ENCODE results near the gene NIPAL3.
A peak's percentile ranks its signal among the peaks of the same experiment; 100 is the strongest.

Gene NIPAL3

GRCh38 chr1:24383381-24383940 lies 32.1 kb upstream of the NIPAL3 start:
- H3K4me1 ChIP-seq (ENCODE audit: insufficient read depth, low read length), result no peaks in the 10 kb centered on the region
- peaks cover 6% of the 10 kb centered on the region for H3K36me3 ChIP-seq (ENCODE audit: insufficient read depth, low read length)
- no peak overlapping the region for H3K4me3 ChIP-seq (ENCODE audit: low read depth in 1 of 2, low read length in 2 of 2)
- H3K27me3 ChIP-seq (ENCODE audit: control insufficient read depth in 1 of 2, insufficient read depth in 2 of 2, low read length in 2 of 2), result no peaks in the 10 kb centered on the region
- H3K9ac ChIP-seq (ENCODE audit: low read length), result no peak overlapping the region
- H3K9me3 ChIP-seq (ENCODE audit: low read length), result no peaks in the 10 kb centered on the region
- H3K27ac ChIP-seq (ENCODE audit: low read depth, low read length), result no peak overlapping the region

GRCh38 chr1:24384251-24385090 lies 31.1 kb upstream of the NIPAL3 start:
- H3K36me3 ChIP-seq (ENCODE audit: insufficient read depth, low read length), result peaks cover 6% of the 10 kb centered on the region
- H3K9me3 ChIP-seq (ENCODE audit: low read length), result no peaks in the 10 kb centered on the region
- H3K4me1 ChIP-seq (ENCODE audit: insufficient read depth, low read length), result no peaks in the 10 kb centered on the region
- H3K9ac ChIP-seq (ENCODE audit: low read length), result no peak overlapping the region
- H3K27me3 ChIP-seq (ENCODE audit: control insufficient read depth in 1 of 2, insufficient read depth in 2 of 2, low read length in 2 of 2), result no peaks in the 10 kb centered on the region
- H3K27ac ChIP-seq (ENCODE audit: low read depth, low read length), result no peak overlapping the region
- H3K4me3 ChIP-seq (ENCODE audit: low read depth in 1 of 2, low read length in 2 of 2), result no peak overlapping the region

GRCh38 chr1:24385160-24385940 lies 30.3 kb upstream of the NIPAL3 start:
- Histone ChIP-seq H3K27ac (ENCODE audit: low read depth, low read length) (no peak overlapping the region), H3K9ac (ENCODE audit: low read length) (no peak overlapping the region), H3K4me1 (ENCODE audit: insufficient read depth, low read length) (no peaks in the 10 kb centered on the region), H3K36me3 (ENCODE audit: insufficient read depth, low read length) (peaks cover 6% of the 10 kb centered on the region), H3K27me3 (ENCODE audit: control insufficient read depth in 1 of 2, insufficient read depth in 2 of 2, low read length in 2 of 2) (no peaks in the 10 kb centered on the region), H3K9me3 (ENCODE audit: low read length) (no peaks in the 10 kb centered on the region), H3K4me3 (ENCODE audit: low read depth in 1 of 2, low read length in 2 of 2) (no peak overlapping the region)

- Histone ChIP-seq H3K4me3 (ENCODE audit: low read depth in 1 of 2, low read length in 2 of 2) (no peak overlapping the region), H3K9me3 (ENCODE audit: low read length) (no peaks in the 10 kb centered on the region), H3K36me3 (ENCODE audit: insufficient read depth, low read length) (peaks cover 6% of the 10 kb centered on the region), H3K27me3 (ENCODE audit: control insufficient read depth in 1 of 2, insufficient read depth in 2 of 2, low read length in 2 of 2) (no peaks in the 10 kb centered on the region), H3K4me1 (ENCODE audit: insufficient read depth, low read length) (no peaks in the 10 kb centered on the region), H3K27ac (ENCODE audit: low read depth, low read length) (no peak overlapping the region), H3K9ac (ENCODE audit: low read length) (no peak overlapping the region)
Observed at GRCh38 chr1:24386241-24386640, 29.4 kb upstream of the NIPAL3 start.

- Histone ChIP-seq H3K36me3 (ENCODE audit: insufficient read depth, low read length) (peaks cover 4% of the 10 kb centered on the region), H3K9me3 (ENCODE audit: low read length) (no peaks in the 10 kb centered on the region), H3K4me1 (ENCODE audit: insufficient read depth, low read length) (peaks cover 5% of the 10 kb centered on the region), H3K27me3 (ENCODE audit: control insufficient read depth in 1 of 2, insufficient read depth in 2 of 2, low read length in 2 of 2) (no peaks in the 10 kb centered on the region), H3K27ac (ENCODE audit: low read depth, low read length) (no peak overlapping the region), H3K9ac (ENCODE audit: low read length) (no peak overlapping the region), H3K4me3 (ENCODE audit: low read depth in 1 of 2, low read length in 2 of 2) (no peak overlapping the region)
Observed at GRCh38 chr1:24386931-24387330, 28.7 kb upstream of the NIPAL3 start.

- H3K27me3 ChIP-seq (ENCODE audit: control insufficient read depth in 1 of 2, insufficient read depth in 2 of 2, low read length in 2 of 2), result no peaks in the 10 kb centered on the region
- H3K4me1 ChIP-seq (ENCODE audit: insufficient read depth, low read length), result peaks cover 10% of the 10 kb centered on the region
- no peak overlapping the region for H3K9ac ChIP-seq (ENCODE audit: low read length)
- H3K27ac ChIP-seq (ENCODE audit: low read depth, low read length), result no peak overlapping the region
- no peaks in the 10 kb centered on the region for H3K9me3 ChIP-seq (ENCODE audit: low read length)
- H3K4me3 ChIP-seq (ENCODE audit: low read depth in 1 of 2, low read length in 2 of 2), result no peak overlapping the region
- H3K36me3 ChIP-seq (ENCODE audit: insufficient read depth, low read length), result no peaks in the 10 kb centered on the region
Observed at GRCh38 chr1:24387636-24388175, 27.9 kb upstream of the NIPAL3 start.

GRCh38 chr1:24388331-24388885 lies 27.2 kb upstream of the NIPAL3 start:
- Histone ChIP-seq H3K9me3 (ENCODE audit: low read length) (no peaks in the 10 kb centered on the region), H3K27ac (ENCODE audit: low read depth, low read length) (no peak overlapping the region), H3K27me3 (ENCODE audit: control insufficient read depth in 1 of 2, insufficient read depth in 2 of 2, low read length in 2 of 2) (no peaks in the 10 kb centered on the region), H3K4me3 (ENCODE audit: low read depth in 1 of 2, low read length in 2 of 2) (no peak overlapping the region), H3K4me1 (ENCODE audit: insufficient read depth, low read length) (peaks cover 10% of the 10 kb centered on the region), H3K9ac (ENCODE audit: low read length) (no peak overlapping the region), H3K36me3 (ENCODE audit: insufficient read depth, low read length) (no peaks in the 10 kb centered on the region)

- Histone ChIP-seq H3K4me1 (ENCODE audit: insufficient read depth, low read length) (peaks cover 15% of the 10 kb centered on the region), H3K9ac (ENCODE audit: low read length) (no peak overlapping the region), H3K27ac (ENCODE audit: low read depth, low read length) (no peak overlapping the region), H3K36me3 (ENCODE audit: insufficient read depth, low read length) (no peaks in the 10 kb centered on the region), H3K9me3 (ENCODE audit: low read length) (no peaks in the 10 kb centered on the region), H3K4me3 (ENCODE audit: low read depth in 1 of 2, low read length in 2 of 2) (no peak overlapping the region), H3K27me3 (ENCODE audit: control insufficient read depth in 1 of 2, insufficient read depth in 2 of 2, low read length in 2 of 2) (no peaks in the 10 kb centered on the region)
Observed at GRCh38 chr1:24389231-24389678, 26.3 kb upstream of the NIPAL3 start.

- Histone ChIP-seq H3K36me3 (ENCODE audit: insufficient read depth, low read length) (no peaks in the 10 kb centered on the region), H3K27ac (ENCODE audit: low read depth, low read length) (peak overlapping the region; percentile 57), H3K9me3 (ENCODE audit: low read length) (no peaks in the 10 kb centered on the region), H3K27me3 (ENCODE audit: control insufficient read depth in 1 of 2, insufficient read depth in 2 of 2, low read length in 2 of 2) (no peaks in the 10 kb centered on the region), H3K9ac (ENCODE audit: low read length) (peak overlapping the region; percentile 65), H3K4me1 (ENCODE audit: insufficient read depth, low read length) (peaks cover 15% of the 10 kb centered on the region), H3K4me3 (ENCODE audit: low read depth in 1 of 2, low read length in 2 of 2) (peak overlapping the region in 1 of 2 donors; percentile 4)
Observed at GRCh38 chr1:24390924-24391782, 24.4 kb upstream of the NIPAL3 start.

- Histone ChIP-seq H3K4me3 (ENCODE audit: low read depth in 1 of 2, low read length in 2 of 2) (peak overlapping the region in 1 of 2 donors; percentile 4), H3K9me3 (ENCODE audit: low read length) (no peaks in the 10 kb centered on the region), H3K27ac (ENCODE audit: low read depth, low read length) (peak overlapping the region; percentile 57), H3K4me1 (ENCODE audit: insufficient read depth, low read length) (peaks cover 15% of the 10 kb centered on the region), H3K27me3 (ENCODE audit: control insufficient read depth in 1 of 2, insufficient read depth in 2 of 2, low read length in 2 of 2) (no peaks in the 10 kb centered on the region), H3K36me3 (ENCODE audit: insufficient read depth, low read length) (no peaks in the 10 kb centered on the region), H3K9ac (ENCODE audit: low read length) (peak overlapping the region; percentile 65)
Observed at GRCh38 chr1:24391882-24392603, 23.6 kb upstream of the NIPAL3 start.

All from muscle layer of colon (tissue), 2 donors.